ENCODE data around the gene DNAJC4. TPM values are rescaled to one million over a fixed set of nuclear protein-coding genes. Genes with fewer than 3 reads are reported as not detected.

Gene DNAJC4
- total RNA-seq, 1 experiment from 2014 or later: 26.0 TPM

- TF ChIP-seq, protein P1, sequence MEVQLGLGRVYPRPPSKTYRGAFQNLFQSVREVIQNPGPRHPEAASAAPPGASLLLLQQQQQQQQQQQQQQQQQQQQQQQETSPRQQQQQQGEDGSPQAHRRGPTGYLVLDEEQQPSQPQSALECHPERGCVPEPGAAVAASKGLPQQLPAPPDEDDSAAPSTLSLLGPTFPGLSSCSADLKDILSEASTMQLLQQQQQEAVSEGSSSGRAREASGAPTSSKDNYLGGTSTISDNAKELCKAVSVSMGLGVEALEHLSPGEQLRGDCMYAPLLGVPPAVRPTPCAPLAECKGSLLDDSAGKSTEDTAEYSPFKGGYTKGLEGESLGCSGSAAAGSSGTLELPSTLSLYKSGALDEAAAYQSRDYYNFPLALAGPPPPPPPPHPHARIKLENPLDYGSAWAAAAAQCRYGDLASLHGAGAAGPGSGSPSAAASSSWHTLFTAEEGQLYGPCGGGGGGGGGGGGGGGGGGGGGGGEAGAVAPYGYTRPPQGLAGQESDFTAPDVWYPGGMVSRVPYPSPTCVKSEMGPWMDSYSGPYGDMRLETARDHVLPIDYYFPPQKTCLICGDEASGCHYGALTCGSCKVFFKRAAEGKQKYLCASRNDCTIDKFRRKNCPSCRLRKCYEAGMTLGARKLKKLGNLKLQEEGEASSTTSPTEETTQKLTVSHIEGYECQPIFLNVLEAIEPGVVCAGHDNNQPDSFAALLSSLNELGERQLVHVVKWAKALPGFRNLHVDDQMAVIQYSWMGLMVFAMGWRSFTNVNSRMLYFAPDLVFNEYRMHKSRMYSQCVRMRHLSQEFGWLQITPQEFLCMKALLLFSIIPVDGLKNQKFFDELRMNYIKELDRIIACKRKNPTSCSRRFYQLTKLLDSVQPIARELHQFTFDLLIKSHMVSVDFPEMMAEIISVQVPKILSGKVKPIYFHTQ (CRISPR knock-in tag; IDR thresholded peaks at IDR 0.05): no peak
- TF ChIP-seq NFYB (CRISPR knock-in tag; conservative IDR thresholded peaks at IDR 0.05; ENCODE audit: low read depth) (no peak), JAZF1 (CRISPR knock-in tag; IDR thresholded peaks at IDR 0.05) (no peak), FOXP1 (CRISPR knock-in tag; IDR thresholded peaks at IDR 0.05; ENCODE audit: borderline replicate concordance) (no peak)
Measured at GRCh38 chr11:64224151-64224890, 6.0 kb upstream of the DNAJC4 start (continued).

- Mint-ChIP-seq H3K36me3 (no peaks in the 10 kb centered on the region), H3K4me1 (peaks cover 23% of the 10 kb centered on the region), H3K27me3 (ENCODE audit: low read depth) (no peaks in the 10 kb centered on the region), H3K9me3 (no peaks in the 10 kb centered on the region), H3K4me3 (peak overlapping the region; percentile 81), H3K27ac (peak overlapping the region; percentile 57)
- POLR2A ChIA-PET: interaction anchor here (0.6 to 1.0 kb wide), 2 partner anchors 19 to 21 kb away, joined by 3 read pairs; no protein-coding TSS in a partner anchor
- TF ChIP-seq TCF7 (CRISPR knock-in tag; IDR thresholded peaks at IDR 0.05; ENCODE audit: low read depth): 0 out of 2 replicates have a peak, but pooled peaks have one; percentile 48
- TF ChIP-seq SP1 (CRISPR knock-in tag; conservative IDR thresholded peaks at IDR 0.05): 0 out of 2 replicates have a peak, but pooled peaks have one; percentile 9
- TF ChIP-seq, protein P2, sequence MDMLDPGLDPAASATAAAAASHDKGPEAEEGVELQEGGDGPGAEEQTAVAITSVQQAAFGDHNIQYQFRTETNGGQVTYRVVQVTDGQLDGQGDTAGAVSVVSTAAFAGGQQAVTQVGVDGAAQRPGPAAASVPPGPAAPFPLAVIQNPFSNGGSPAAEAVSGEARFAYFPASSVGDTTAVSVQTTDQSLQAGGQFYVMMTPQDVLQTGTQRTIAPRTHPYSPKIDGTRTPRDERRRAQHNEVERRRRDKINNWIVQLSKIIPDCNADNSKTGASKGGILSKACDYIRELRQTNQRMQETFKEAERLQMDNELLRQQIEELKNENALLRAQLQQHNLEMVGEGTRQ (CRISPR knock-in tag; IDR thresholded peaks at IDR 0.05): no peak
- 0 out of 2 replicates have a peak, but pooled peaks have one; percentile 5 for TF ChIP-seq CBFB (CRISPR knock-in tag; IDR thresholded peaks at IDR 0.05; ENCODE audit: low read depth)
- ATAC-seq: no peak
- CTCF ChIA-PET: interaction anchor here (0.5 to 3.8 kb wide), 10 partner anchors 10 to 1363 kb away, joined by 3 to 27 read pairs (median 7); partner anchors contain the start of genes ESRRA, FERMT3, MACROD1 and PLCB3
- no peak for DNase-seq (ENCODE audit: low spot score)
Measured at GRCh38 chr11:64224891-64225607, 5.3 kb upstream of the DNAJC4 start.

- ChIA-PET CTCF (interaction anchor here (0.5 to 3.8 kb wide), 21 partner anchors 9 to 1364 kb away, joined by 3 to 27 read pairs (median 4); partner anchors contain the start of genes ESRRA, FERMT3, MACROD1 and PLCB3), POLR2A (interaction anchor here (0.6 to 1.9 kb wide), 8 partner anchors 19 to 308 kb away, joined by 3 to 13 read pairs (median 3); partner anchors contain the start of genes FERMT3, PLCB3, PPP1R14B and RCOR2)
- Mint-ChIP-seq H3K36me3 (no peaks in the 10 kb centered on the region), H3K27ac (peak within 1 kb of the TSS; percentile 84), H3K9me3 (no peaks in the 10 kb centered on the region), H3K4me1 (peaks cover 24% of the 10 kb centered on the region), H3K27me3 (ENCODE audit: low read depth) (no peaks in the 10 kb centered on the region), H3K4me3 (peak within 1 kb of the TSS; percentile 81)
- peak; percentile 89 for DNase-seq (ENCODE audit: low spot score)
- peak; percentile 54 for ATAC-seq
- TF ChIP-seq ESRRA (CRISPR knock-in tag; IDR thresholded peaks at IDR 0.05; ENCODE audit: borderline replicate concordance): peak; percentile 77; the same call in 1 of the 2 replicates
- TF ChIP-seq TEAD1 (CRISPR knock-in tag; IDR thresholded peaks at IDR 0.05): peak; percentile 14; the same call in 1 of the 2 replicates
- TF ChIP-seq, protein P3, sequence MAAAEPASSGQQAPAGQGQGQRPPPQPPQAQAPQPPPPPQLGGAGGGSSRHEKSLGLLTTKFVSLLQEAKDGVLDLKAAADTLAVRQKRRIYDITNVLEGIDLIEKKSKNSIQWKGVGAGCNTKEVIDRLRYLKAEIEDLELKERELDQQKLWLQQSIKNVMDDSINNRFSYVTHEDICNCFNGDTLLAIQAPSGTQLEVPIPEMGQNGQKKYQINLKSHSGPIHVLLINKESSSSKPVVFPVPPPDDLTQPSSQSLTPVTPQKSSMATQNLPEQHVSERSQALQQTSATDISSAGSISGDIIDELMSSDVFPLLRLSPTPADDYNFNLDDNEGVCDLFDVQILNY (CRISPR knock-in tag; IDR thresholded peaks at IDR 0.05): peak; percentile 65; the same call in 1 of the 2 replicates
- peak; percentile 72 for TF ChIP-seq GABPB1 (CRISPR knock-in tag; IDR thresholded peaks at IDR 0.05)
- 0 out of 2 replicates have a peak, but pooled peaks have one; percentile 8 for TF ChIP-seq ZNF317 (CRISPR knock-in tag; IDR thresholded peaks at IDR 0.05; ENCODE audit: borderline replicate concordance, low read depth)
- TF ChIP-seq E2F1 (CRISPR knock-in tag; IDR thresholded peaks at IDR 0.05): no peak
- peak; percentile 55; the same call in 1 of the 2 replicates for TF ChIP-seq NFYB (CRISPR knock-in tag; conservative IDR thresholded peaks at IDR 0.05; ENCODE audit: low read depth)
- peak; percentile 91 for TF ChIP-seq ETV6 (CRISPR knock-in tag; IDR thresholded peaks at IDR 0.05)
- TF ChIP-seq CREM (CRISPR knock-in tag; IDR thresholded peaks at IDR 0.05): peak; percentile 60; the same call in 1 of the 2 replicates
- 0 out of 2 replicates have a peak, but pooled peaks have one; percentile 28 for TF ChIP-seq FOXP1 (CRISPR knock-in tag; IDR thresholded peaks at IDR 0.05; ENCODE audit: borderline replicate concordance)
- TF ChIP-seq, protein P4, sequence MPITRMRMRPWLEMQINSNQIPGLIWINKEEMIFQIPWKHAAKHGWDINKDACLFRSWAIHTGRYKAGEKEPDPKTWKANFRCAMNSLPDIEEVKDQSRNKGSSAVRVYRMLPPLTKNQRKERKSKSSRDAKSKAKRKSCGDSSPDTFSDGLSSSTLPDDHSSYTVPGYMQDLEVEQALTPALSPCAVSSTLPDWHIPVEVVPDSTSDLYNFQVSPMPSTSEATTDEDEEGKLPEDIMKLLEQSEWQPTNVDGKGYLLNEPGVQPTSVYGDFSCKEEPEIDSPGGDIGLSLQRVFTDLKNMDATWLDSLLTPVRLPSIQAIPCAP (CRISPR knock-in tag; IDR thresholded peaks at IDR 0.05): no peak
- 0 out of 2 replicates have a peak, but pooled peaks have one; percentile 50 for TF ChIP-seq KAT7 (CRISPR knock-in tag; IDR thresholded peaks at IDR 0.05; ENCODE audit: borderline replicate concordance)
- TF ChIP-seq ZNF396 (CRISPR knock-in tag; IDR thresholded peaks at IDR 0.05; ENCODE audit: borderline replicate concordance): no peak
Measured at GRCh38 chr11:64225608-64226506, 4.5 kb upstream of the DNAJC4 start, which contains the start of the genes NUDT22 and TRPT1. NUDT22 (plus strand) TSS chr11:64226274; CDS start chr11:64226653, 379 bp downstream. TRPT1 (minus strand) TSS chr11:64226186; CDS start chr11:64225860, 326 bp downstream.

All from WTC11 (cell line).